HL-60 (cell line): Measurements from ENCODE around the gene STK25.

Experiments
- GABPA ChIP-seq: IDR thresholded peaks from 2 replicates; pipeline ENCODE4 v1.6.1; 2012; ENCODE audit warnings: low read depth
- TF ChIP-seq, protein P1 (sequence below): IDR thresholded peaks from one replicate; pipeline ENCODE4 v1.5.1; 2011; ENCODE audit warnings: low read length, control low read depth, inconsistent platforms; ENCODE audit not compliant: insufficient read depth
- TF ChIP-seq, protein P2 (sequence below): IDR thresholded peaks from 2 replicates; pipeline ENCODE4 v1.6.1; 2012; ENCODE audit warnings: low read depth; ENCODE audit not compliant: insufficient replicate concordance

DNA sequence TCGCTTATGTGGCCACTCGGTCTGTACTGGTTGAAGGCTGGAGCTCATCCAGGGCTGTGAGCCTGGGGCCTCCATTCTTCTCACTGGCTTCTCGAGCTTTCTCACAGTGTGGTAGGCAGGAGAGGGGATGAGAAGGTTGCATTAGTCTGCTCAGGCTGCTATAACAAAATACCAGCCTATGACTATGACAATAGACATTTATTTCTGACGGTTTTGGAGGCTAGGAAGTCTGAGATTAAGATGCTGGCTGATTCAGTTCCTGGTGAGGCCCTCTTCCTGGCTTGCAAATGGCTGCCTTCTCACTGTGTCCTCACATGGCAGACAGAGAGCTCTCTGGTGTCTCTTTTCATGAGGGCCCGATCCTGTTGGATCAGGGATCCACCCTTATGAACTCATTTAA, 6.2 kb upstream of the STK25 start:
- TF ChIP-seq, protein P1, sequence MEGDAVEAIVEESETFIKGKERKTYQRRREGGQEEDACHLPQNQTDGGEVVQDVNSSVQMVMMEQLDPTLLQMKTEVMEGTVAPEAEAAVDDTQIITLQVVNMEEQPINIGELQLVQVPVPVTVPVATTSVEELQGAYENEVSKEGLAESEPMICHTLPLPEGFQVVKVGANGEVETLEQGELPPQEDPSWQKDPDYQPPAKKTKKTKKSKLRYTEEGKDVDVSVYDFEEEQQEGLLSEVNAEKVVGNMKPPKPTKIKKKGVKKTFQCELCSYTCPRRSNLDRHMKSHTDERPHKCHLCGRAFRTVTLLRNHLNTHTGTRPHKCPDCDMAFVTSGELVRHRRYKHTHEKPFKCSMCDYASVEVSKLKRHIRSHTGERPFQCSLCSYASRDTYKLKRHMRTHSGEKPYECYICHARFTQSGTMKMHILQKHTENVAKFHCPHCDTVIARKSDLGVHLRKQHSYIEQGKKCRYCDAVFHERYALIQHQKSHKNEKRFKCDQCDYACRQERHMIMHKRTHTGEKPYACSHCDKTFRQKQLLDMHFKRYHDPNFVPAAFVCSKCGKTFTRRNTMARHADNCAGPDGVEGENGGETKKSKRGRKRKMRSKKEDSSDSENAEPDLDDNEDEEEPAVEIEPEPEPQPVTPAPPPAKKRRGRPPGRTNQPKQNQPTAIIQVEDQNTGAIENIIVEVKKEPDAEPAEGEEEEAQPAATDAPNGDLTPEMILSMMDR = no peak
- TF ChIP-seq, protein P2, sequence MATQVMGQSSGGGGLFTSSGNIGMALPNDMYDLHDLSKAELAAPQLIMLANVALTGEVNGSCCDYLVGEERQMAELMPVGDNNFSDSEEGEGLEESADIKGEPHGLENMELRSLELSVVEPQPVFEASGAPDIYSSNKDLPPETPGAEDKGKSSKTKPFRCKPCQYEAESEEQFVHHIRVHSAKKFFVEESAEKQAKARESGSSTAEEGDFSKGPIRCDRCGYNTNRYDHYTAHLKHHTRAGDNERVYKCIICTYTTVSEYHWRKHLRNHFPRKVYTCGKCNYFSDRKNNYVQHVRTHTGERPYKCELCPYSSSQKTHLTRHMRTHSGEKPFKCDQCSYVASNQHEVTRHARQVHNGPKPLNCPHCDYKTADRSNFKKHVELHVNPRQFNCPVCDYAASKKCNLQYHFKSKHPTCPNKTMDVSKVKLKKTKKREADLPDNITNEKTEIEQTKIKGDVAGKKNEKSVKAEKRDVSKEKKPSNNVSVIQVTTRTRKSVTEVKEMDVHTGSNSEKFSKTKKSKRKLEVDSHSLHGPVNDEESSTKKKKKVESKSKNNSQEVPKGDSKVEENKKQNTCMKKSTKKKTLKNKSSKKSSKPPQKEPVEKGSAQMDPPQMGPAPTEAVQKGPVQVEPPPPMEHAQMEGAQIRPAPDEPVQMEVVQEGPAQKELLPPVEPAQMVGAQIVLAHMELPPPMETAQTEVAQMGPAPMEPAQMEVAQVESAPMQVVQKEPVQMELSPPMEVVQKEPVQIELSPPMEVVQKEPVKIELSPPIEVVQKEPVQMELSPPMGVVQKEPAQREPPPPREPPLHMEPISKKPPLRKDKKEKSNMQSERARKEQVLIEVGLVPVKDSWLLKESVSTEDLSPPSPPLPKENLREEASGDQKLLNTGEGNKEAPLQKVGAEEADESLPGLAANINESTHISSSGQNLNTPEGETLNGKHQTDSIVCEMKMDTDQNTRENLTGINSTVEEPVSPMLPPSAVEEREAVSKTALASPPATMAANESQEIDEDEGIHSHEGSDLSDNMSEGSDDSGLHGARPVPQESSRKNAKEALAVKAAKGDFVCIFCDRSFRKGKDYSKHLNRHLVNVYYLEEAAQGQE = no peak
- no peak for TF ChIP-seq GABPA
